C4-2B (cell line): Measurements from ENCODE around the gene ATXN1.

Experiments
- H3K27ac ChIP-seq: fragments of 450-650 bp; 2 replicates; pipeline ENCODE4 v1.5.1; 2017
- ZFX ChIP-seq: fragments of 450-650 bp; IDR thresholded peaks from 2 replicates; pipeline ENCODE4 v1.6.1; 2017
- TF ChIP-seq, protein P1 (sequence below): fragments of 450-650 bp; conservative IDR thresholded peaks from 2 replicates; pipeline ENCODE4 v1.5.1; 2017; ENCODE audit warnings: mild to moderate bottlenecking

ATXN1 gene

DNA sequence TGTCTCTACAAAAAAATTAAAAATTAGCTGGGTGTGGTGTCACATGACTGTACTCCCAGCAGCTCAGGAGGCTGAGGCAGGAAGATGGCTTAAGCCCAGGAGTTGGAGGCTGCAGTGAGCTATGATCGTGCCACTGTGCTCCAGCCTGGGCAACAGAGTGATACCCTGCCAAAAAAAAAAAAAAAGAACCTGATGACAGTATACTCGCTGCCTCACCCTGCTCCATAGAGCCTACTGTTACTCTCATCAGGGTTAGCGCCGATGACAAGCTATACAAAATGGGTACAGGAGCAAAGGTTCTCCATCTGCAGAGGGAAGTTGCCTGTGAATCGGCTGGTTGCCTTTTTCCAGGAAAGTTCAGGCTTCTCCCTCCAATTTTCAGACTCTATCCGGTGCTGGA is 469.5 kb downstream of the ATXN1 start:
- TF ChIP-seq ZFX = no peak
- TF ChIP-seq, protein P1, sequence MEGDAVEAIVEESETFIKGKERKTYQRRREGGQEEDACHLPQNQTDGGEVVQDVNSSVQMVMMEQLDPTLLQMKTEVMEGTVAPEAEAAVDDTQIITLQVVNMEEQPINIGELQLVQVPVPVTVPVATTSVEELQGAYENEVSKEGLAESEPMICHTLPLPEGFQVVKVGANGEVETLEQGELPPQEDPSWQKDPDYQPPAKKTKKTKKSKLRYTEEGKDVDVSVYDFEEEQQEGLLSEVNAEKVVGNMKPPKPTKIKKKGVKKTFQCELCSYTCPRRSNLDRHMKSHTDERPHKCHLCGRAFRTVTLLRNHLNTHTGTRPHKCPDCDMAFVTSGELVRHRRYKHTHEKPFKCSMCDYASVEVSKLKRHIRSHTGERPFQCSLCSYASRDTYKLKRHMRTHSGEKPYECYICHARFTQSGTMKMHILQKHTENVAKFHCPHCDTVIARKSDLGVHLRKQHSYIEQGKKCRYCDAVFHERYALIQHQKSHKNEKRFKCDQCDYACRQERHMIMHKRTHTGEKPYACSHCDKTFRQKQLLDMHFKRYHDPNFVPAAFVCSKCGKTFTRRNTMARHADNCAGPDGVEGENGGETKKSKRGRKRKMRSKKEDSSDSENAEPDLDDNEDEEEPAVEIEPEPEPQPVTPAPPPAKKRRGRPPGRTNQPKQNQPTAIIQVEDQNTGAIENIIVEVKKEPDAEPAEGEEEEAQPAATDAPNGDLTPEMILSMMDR = no peak
- H3K27ac ChIP-seq = no peak overlapping the region

DNA sequence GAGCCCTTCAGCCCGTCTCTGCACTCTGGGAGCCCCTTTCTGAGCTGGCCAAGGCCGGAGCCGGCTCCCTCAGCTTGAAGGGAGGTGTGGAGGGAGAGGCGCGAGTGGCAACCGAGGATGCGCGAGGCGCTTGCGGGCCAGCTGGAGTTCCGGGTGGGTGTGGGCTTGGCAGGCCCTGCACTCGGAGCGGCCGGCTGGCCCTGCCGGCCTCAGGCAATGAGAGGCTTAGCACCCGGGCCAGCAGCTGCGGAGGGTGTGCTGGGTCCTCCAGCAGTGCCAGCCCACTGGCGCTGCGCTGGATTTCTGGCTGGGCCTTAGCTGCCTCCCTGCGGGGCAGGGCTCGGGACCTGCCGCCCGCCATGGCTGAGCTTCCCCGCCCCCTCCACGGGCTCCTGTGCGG is 473.1 kb downstream of the ATXN1 start:
- H3K27ac ChIP-seq = no peak overlapping the region
- no peak for TF ChIP-seq ZFX
- TF ChIP-seq, protein P1 = no peak

DNA sequence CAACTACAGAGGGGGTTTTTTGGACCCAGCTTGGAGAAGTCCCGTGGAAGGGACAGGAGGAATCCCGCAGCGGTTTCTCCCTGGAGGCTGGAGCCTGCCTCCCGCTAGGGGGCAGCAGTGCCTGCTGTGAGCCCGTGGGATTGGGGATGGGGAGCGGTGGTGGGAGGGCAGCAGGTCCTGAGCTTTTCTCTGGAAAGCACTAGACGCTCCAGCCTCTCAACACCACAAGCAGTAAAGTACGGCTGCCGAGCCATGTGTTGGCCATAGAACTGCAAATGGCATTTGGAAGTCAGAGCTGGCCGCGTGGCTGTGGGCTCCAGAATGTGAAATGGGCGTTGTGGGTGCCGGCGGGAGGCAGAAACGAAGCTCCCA is 475.1 kb downstream of the ATXN1 start:
- TF ChIP-seq, protein P1 = peak; percentile 88
- no peak for TF ChIP-seq ZFX
- H3K27ac ChIP-seq = no peak overlapping the region

DNA sequence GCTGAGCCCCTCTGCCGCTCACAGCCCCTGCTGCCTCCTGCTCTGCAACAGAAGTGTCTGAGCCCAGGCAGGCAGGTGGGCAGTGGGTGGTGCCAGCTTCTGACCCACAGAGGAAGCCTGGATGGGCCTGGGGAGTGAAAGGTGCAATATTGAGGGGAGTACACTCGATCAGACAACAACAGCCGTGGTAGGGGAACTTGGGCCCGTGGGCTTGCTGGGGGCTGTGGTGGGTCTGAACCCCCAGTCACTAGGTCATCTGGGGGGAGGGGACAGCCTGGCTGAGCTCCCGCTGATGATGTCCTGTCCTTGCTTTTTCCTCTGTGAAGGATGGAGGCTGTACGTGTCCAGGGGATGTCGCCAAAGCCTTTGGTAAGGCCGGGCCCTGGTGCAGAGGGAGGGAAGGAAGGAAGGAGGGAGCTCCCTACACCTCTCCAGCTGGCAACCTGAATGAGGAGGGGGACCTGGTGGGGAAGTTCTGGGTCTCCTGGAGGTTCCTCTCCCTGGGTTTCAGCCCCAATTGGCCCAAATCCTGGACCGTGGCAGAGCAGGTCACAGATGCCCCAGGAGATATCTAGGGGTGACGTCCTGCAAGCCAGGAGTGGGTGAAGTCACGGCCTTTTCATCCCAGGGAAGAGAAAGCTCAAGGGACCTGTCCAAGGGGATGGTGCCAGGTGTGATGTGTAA is 475.7 kb downstream of the ATXN1 start:
- no peak overlapping the region for H3K27ac ChIP-seq
- no peak for TF ChIP-seq ZFX
- TF ChIP-seq, protein P1 = no peak

DNA sequence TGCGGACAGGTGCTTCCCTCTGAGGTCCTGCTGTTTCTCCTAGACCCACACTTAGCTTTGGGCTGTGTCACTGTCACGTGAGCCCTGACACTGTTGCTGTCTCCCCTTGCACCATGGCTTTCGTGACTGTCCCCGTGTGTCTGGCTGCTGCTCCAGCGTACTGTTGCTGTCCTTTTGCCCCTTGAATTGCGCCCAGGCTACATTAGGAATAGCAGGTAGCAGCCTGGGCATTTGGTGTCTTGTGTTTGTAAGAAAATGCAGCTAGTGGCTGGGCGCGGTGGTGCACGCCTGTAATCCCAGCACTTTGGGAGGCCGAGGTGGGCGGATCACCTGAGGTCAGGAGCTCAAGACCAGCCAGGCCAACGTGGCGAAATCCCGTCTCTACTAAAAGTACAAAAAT is 476.8 kb downstream of the ATXN1 start:
- TF ChIP-seq, protein P1 = no peak
- TF ChIP-seq ZFX = no peak
- H3K27ac ChIP-seq = no peak overlapping the region

DNA sequence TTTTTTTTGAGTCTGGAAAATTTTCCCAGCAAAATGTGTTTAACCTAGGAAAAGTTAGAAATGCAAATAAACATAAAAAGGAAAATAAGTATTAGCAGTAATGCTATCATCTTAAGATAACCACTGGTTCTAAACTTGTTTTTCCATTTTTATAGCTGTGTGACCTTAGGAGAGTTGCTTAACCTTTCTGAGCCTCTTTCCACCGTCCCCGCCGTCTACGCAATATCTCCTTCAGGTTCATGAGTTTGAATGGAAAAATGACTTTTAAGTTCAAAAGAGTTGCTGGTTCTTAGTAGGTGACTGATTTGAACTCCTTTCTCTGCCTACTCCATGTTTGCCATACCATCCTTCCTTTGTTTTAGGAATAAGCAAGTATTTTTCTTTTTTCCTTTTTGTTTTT is 478.9 kb downstream of the ATXN1 start:
- TF ChIP-seq, protein P1 = no peak
- no peak for TF ChIP-seq ZFX
- no peak overlapping the region for H3K27ac ChIP-seq

DNA sequence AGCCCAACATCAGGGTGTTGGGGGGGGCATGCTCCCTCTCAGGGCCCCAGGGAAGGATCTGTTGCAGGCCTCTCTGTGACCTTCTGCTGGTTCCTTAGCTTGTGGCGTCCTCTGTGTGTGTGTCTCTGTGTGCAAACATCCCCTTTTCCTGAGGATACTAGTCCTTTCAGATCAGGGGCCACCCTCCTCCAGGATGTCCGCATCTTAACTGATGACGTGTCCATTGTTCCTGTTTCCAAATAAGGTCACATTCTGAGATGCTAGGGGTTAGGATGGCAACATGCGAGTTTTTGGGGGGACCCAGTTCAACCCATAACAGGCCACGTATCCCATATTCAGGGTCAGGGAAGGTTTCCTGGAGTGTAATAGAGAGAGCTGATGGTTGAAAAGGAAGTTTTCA is 482.0 kb downstream of the ATXN1 start:
- TF ChIP-seq, protein P1 = no peak
- TF ChIP-seq ZFX = no peak

More for the DNA sequence above, 482.0 kb downstream of the ATXN1 start:
- no peak overlapping the region for H3K27ac ChIP-seq
